H1 (cell line): ENCODE results near the gene TBC1D22A. TPM values are rescaled to one million over a fixed set of nuclear protein-coding genes. Genes with fewer than 3 reads are reported as not detected.

ENCODE experiments used
- CTCF ChIA-PET: fragments of 300-600 bp; sonication (Branson Sonifier 250); formaldehyde crosslinking; loops from one replicate; lab custom pipeline; 2021; ENCODE audit not compliant: partially characterized antibody; lab: Charles Lee
- POLR2A ChIA-PET: fragments of 300-600 bp; sonication (Branson Sonifier 250); formaldehyde crosslinking; loops from one replicate; lab custom pipeline; 2021; ENCODE audit warnings: inconsistent platforms; ENCODE audit not compliant: partially characterized antibody; lab: Charles Lee
- DNase-seq, 2 experiments: peaks; one replicate each; pipeline versions ENCODE4 v3.0.0 to v3.0.0-alpha.2; 2010 to 2022; ENCODE audit warnings: low spot score in 2 of 2, low read depth in 1 of 2, mixed read lengths in 1 of 2
- FAIRE-seq: peaks from 2 replicates; lab custom pipeline; 2011; peaks lifted over from hg19 to GRCh38; lab: Jason Lieb, UNC
- H2AFZ ChIP-seq: 2 replicates; pipeline ENCODE4 v1.8.1; 2012; ENCODE audit warnings: low read length, inconsistent platforms
- H2AK5ac ChIP-seq: 2 replicates; pipeline ENCODE4 v1.6.1; 2013; ENCODE audit warnings: low read depth, low read length
- H2BK120ac ChIP-seq: replicated peaks from 2 replicates; pipeline ENCODE3; 2013; ENCODE audit warnings: low read depth, low read length, inconsistent platforms
- H2BK12ac ChIP-seq: 2 replicates; pipeline ENCODE4 v1.6.1; 2013; ENCODE audit warnings: low read depth, low read length
- H2BK15ac ChIP-seq: 2 replicates; pipeline ENCODE4 v1.6.1; 2013; ENCODE audit warnings: low read length
- H2BK20ac ChIP-seq: 2 replicates; pipeline ENCODE4 v1.6.1; 2013; ENCODE audit warnings: low read length
- H2BK5ac ChIP-seq: 2 replicates; pipeline ENCODE4 v1.6.1; 2013; ENCODE audit warnings: low read depth, low read length
- H3K14ac ChIP-seq: 2 replicates; pipeline ENCODE4 v1.6.1; 2013; ENCODE audit warnings: inconsistent platforms; ENCODE audit not compliant: insufficient read length
- H3K18ac ChIP-seq: 2 replicates; pipeline ENCODE4 v1.6.1; 2013; ENCODE audit warnings: low read length; ENCODE audit errors: extremely low read depth
- H3K23ac ChIP-seq: 2 replicates; pipeline ENCODE4 v1.6.1; 2013; ENCODE audit warnings: inconsistent platforms; ENCODE audit not compliant: insufficient read length
- H3K23me2 ChIP-seq: 2 replicates; pipeline ENCODE4 v1.6.1; 2013; ENCODE audit warnings: low read depth, low read length
- H3K27ac ChIP-seq: 2 replicates; pipeline ENCODE4 v1.6.1; 2011; ENCODE audit warnings: low read depth, low read length, inconsistent platforms
- H3K27me3 ChIP-seq, 4 experiments: replicated peaks in 1 of 4; 1 replicate in 1 of 4; 2 replicates in 3 of 4; pipeline versions ENCODE4 v1.6.1 to v1.8.1; 2011 to 2013; ENCODE audit warnings: low read length in 3 of 4, mild to moderate bottlenecking in 3 of 4, inconsistent platforms in 2 of 4, mixed read lengths in 2 of 4, moderate library complexity in 1 of 4; ENCODE audit not compliant: control insufficient read depth in 3 of 4, insufficient read depth in 3 of 4; ENCODE audit errors: extremely low read depth in 1 of 4
- H3K36me3 ChIP-seq, 4 experiments: 2 replicates each; pipeline versions ENCODE4 v1.6.1 to v1.8.1; 2011 to 2013; ENCODE audit warnings: mild to moderate bottlenecking in 4 of 4, low read length in 3 of 4, moderate library complexity in 2 of 4, control low read depth in 1 of 4, inconsistent platforms in 1 of 4; ENCODE audit not compliant: insufficient read depth in 4 of 4, control insufficient read depth in 2 of 4
- H3K4ac ChIP-seq: replicated peaks from 2 replicates; pipeline ENCODE3; 2013; ENCODE audit warnings: low read length, low read depth, mixed read lengths, inconsistent platforms; ENCODE audit not compliant: insufficient read length
- H3K4me1 ChIP-seq, 4 experiments: replicated peaks in 1 of 4; 1 replicate in 1 of 4; 2 replicates in 3 of 4; pipeline versions ENCODE4 v1.6.1 to v1.8.1; 2011 to 2013; ENCODE audit warnings: low read length in 3 of 4, inconsistent platforms in 2 of 4, mixed read lengths in 1 of 4; ENCODE audit not compliant: insufficient read depth in 4 of 4, control insufficient read depth in 3 of 4
- H3K4me2 ChIP-seq, 2 experiments: 2 replicates each; pipeline versions ENCODE4 v1.6.1 to v1.8.1; 2011 to 2013; ENCODE audit warnings: low read depth in 2 of 2, low read length in 2 of 2, control low read depth in 1 of 2, inconsistent platforms in 1 of 2, mild to moderate bottlenecking in 1 of 2; ENCODE audit not compliant: insufficient read depth in 1 of 2
- H3K4me3 ChIP-seq, 4 experiments: fragments of 200-600, 300-600 bp in 1 of 4; sonication (generic), shearing (Covaris generic), sonication (Bioruptor Twin) in 1 of 4; 2 replicates each; pipeline versions ENCODE4 v1.5.1 to v1.8.1; 2011 to 2016; ENCODE audit warnings: low read length in 4 of 4, low read depth in 3 of 4, control low read depth in 2 of 4, inconsistent platforms in 2 of 4, mild to moderate bottlenecking in 2 of 4, mixed read lengths in 1 of 4, moderate library complexity in 1 of 4; ENCODE audit not compliant: insufficient read depth in 2 of 4; ENCODE audit errors: extremely low read depth in 1 of 4
- H3K56ac ChIP-seq: replicated peaks from 2 replicates; pipeline ENCODE3; 2013; ENCODE audit warnings: low read depth, mild to moderate bottlenecking, mixed read lengths, low read length, inconsistent platforms; ENCODE audit not compliant: insufficient read length
- H3K79me1 ChIP-seq: 2 replicates; pipeline ENCODE4 v1.6.1; 2013; ENCODE audit warnings: low read depth, low read length, control low read depth
- H3K79me2 ChIP-seq, 2 experiments: 2 replicates each; pipeline versions ENCODE4 v1.6.1 to v1.8.1; 2012 to 2013; ENCODE audit warnings: low read length in 2 of 2, mild to moderate bottlenecking in 2 of 2, inconsistent platforms in 1 of 2; ENCODE audit not compliant: insufficient read depth in 2 of 2, control insufficient read depth in 1 of 2
- H3K9ac ChIP-seq, 4 experiments: replicated peaks in 1 of 4; 1 replicate in 1 of 4; 2 replicates in 3 of 4; pipeline versions ENCODE4 v1.6.1 to v1.8.1; 2011 to 2013; ENCODE audit warnings: low read depth in 3 of 4, low read length in 3 of 4, control low read depth in 2 of 4, mild to moderate bottlenecking in 2 of 4, moderate library complexity in 2 of 4, inconsistent platforms in 1 of 4; ENCODE audit errors: extremely low read depth in 1 of 4
- H3K9me3 ChIP-seq, 2 experiments: 2 replicates each; pipeline versions ENCODE4 v1.6.1 to v1.8.1; 2012 to 2013; ENCODE audit warnings: mild to moderate bottlenecking in 2 of 2, moderate library complexity in 2 of 2, control low read depth in 1 of 2, inconsistent platforms in 1 of 2, low read depth in 1 of 2, low read length in 1 of 2, mixed read lengths in 1 of 2; ENCODE audit not compliant: insufficient read depth in 2 of 2
- H4K20me1 ChIP-seq, 2 experiments: replicated peaks in 1 of 2; 2 replicates each; pipeline versions ENCODE3 to v1.8.1; 2011 to 2013; ENCODE audit warnings: inconsistent platforms in 2 of 2, low read length in 2 of 2, mild to moderate bottlenecking in 1 of 2; ENCODE audit not compliant: insufficient read depth in 2 of 2, control insufficient read depth in 1 of 2
- H4K5ac ChIP-seq: 2 replicates; pipeline ENCODE4 v1.6.1; 2013; ENCODE audit warnings: low read length, low read depth, mixed read lengths, inconsistent platforms; ENCODE audit not compliant: insufficient read length
- H4K8ac ChIP-seq: 2 replicates; pipeline ENCODE4 v1.8.0; 2013; ENCODE audit warnings: mild to moderate bottlenecking, moderate library complexity, low read length, inconsistent platforms; ENCODE audit not compliant: insufficient read depth; ENCODE audit errors: extremely low read depth
- H4K91ac ChIP-seq: replicated peaks from 2 replicates; pipeline ENCODE3; 2013; ENCODE audit warnings: low read length, mixed read lengths, inconsistent platforms; ENCODE audit not compliant: insufficient read length
- E2F6 ChIP-seq: IDR thresholded peaks from 2 replicates; pipeline ENCODE4 v1.6.1; 2012; ENCODE audit warnings: inconsistent platforms
- EP300 ChIP-seq, 2 experiments: IDR thresholded peaks; 1 replicate in 1 of 2; 2 replicates in 1 of 2; pipeline ENCODE4 v1.6.1; 2011 to 2012; ENCODE audit warnings: low read depth in 2 of 2, low read length in 2 of 2, mild to moderate bottlenecking in 2 of 2, borderline replicate concordance in 1 of 2, inconsistent platforms in 1 of 2, moderate library complexity in 1 of 2
- JUND ChIP-seq: IDR thresholded peaks from 2 replicates; pipeline ENCODE4 v1.6.1; 2011; ENCODE audit warnings: mild to moderate bottlenecking, improper control_type of control experiment, low read length
- PHF8 ChIP-seq: fragments of 200-600 bp; sonication (generic); conservative IDR thresholded peaks from 2 replicates; pipeline ENCODE4 v1.7.1; 2012; ENCODE audit warnings: low read depth, mild to moderate bottlenecking, inconsistent platforms, low read length, moderate library complexity
- SAP30 ChIP-seq: fragments of 300-600 bp; sonication (generic); IDR thresholded peaks from 2 replicates; pipeline ENCODE4 v1.7.1; 2012; ENCODE audit warnings: low read length, moderate library complexity, mild to moderate bottlenecking, inconsistent platforms; ENCODE audit not compliant: insufficient read depth, insufficient replicate concordance
- SP1 ChIP-seq: IDR thresholded peaks from 2 replicates; pipeline ENCODE4 v1.6.1; 2011; ENCODE audit warnings: low read depth, low read length
- SP4 ChIP-seq: IDR thresholded peaks from 2 replicates; pipeline ENCODE4 v1.6.1; 2012; ENCODE audit warnings: low read length, inconsistent platforms
- WGBS, 2 experiments: shearing (Covaris generic) in 1 of 2; methylation state at CpG; one replicate each; pipeline versions ENCODE4 v1.1.6 to v1.1.7; 2013 to 2015; ENCODE audit warnings: low lambda C conversion rate in 2 of 2, mixed read lengths in 2 of 2, inconsistent platforms in 1 of 2, low coverage in 1 of 2, missing lambda C conversion rate in 1 of 2; ENCODE audit not compliant: insufficient replicate concordance in 2 of 2, insufficient coverage in 1 of 2, insufficient read length in 1 of 2; ENCODE audit errors: extremely low coverage in 1 of 2, missing lambda C conversion rate in 1 of 2; 5-methylcytosine and 5-hydroxymethylcytosine counted together
- polyA plus RNA-seq, 7 experiments: library from polyadenylated mRNA; depleted of rRNA in 3 of 7; stranded (reverse) in 5 of 7; unstranded in 2 of 7; fragments of >200 nt in 5 of 7; fragments of 200-250 nt in 2 of 7; gene quantifications; 1 replicate in 5 of 7; 2 replicates in 1 of 7; 4 replicates in 1 of 7; pipeline versions ENCODE4 v1.2.1 to v1.2.3, GENCODE V29; 2011 to 2013; ENCODE audit warnings: missing spikeins in 2 of 7, mixed read lengths in 2 of 7
- total RNA-seq: library from RNA; stranded (reverse); fragmentation: NEBNext Ultra II Directional; extraction: Animal tissue kit (Norgen Biotek cat#: 25700); gene quantifications from 2 replicates; pipeline ENCODE4 v1.2.1, GENCODE V29; 2021

The TBC1D22A gene
- total and polyA plus RNA-seq, 2 of the 8 experiments (the other 6 are each of a cell fraction or from before 2014, with no cell fraction given), result 11.9 to 18.4 TPM

- Histone ChIP-seq H3K27me3 (no peaks in the 10 kb centered on the region), H4K8ac (no peak overlapping the region; the same call in 1 of the 2 replicates), H4K91ac (no peak overlapping the region), H3K9ac (no peak overlapping the region; a peak in 1 of 7 replicates), H2AK5ac (no peak overlapping the region), H3K27ac (no peak overlapping the region), H4K5ac (no peak overlapping the region), H3K79me1 (no peaks in the 10 kb centered on the region; the same call in 1 of the 2 replicates), H3K4me3 (no peak overlapping the region), H3K79me2 (no peaks in the 10 kb centered on the region), H3K4ac (no peak overlapping the region), H2BK5ac (no peak overlapping the region), H3K23ac (no peak overlapping the region), H2BK20ac (no peak overlapping the region), H3K36me3 (no peaks in the 10 kb centered on the region; a peak in 1 of 8 replicates), H4K20me1 (peaks cover 0 to 3% of the 10 kb centered on the region in 2 experiments), H3K4me1 (peaks cover 0 to 5% (median 3%) of the 10 kb centered on the region in 4 experiments; a peak in 4 of 7 replicates), H3K23me2 (no peaks in the 10 kb centered on the region), H3K4me2 (no peak overlapping the region), H2AFZ (no peak overlapping the region), H2BK120ac (no peak overlapping the region), H3K18ac (no peak overlapping the region), H3K9me3 (no peaks in the 10 kb centered on the region), H2BK12ac (no peak overlapping the region), H2BK15ac (no peak overlapping the region), H3K14ac (no peak overlapping the region), H3K56ac (no peak overlapping the region)
- DNase-seq (no peak), FAIRE-seq (no peak)
- ChIA-PET POLR2A (no interaction called here), CTCF (interaction anchor here (0.6 to 0.8 kb wide), 2 partner anchors 36 to 701 kb away, joined by 3 to 4 read pairs; no protein-coding TSS in a partner anchor)
- 89% methylated on average over 20 of the region's 20 CpGs; no CpG with 5 or more reads in 1 of the 2 experiments for WGBS, 2 experiments
- TF ChIP-seq EP300 (IDR thresholded peaks at IDR 0.05; ENCODE audit: borderline replicate concordance in 1 of 2, low read depth in 2 of 2, low read length in 2 of 2) (no peak), JUND (no peak), SAP30 (no peak), PHF8 (no peak), SP1 (no peak), SP4 (no peak), E2F6 (no peak)
Measured at GRCh38 chr22:47051441-47052071, 289.1 kb downstream of the TBC1D22A start.
